ENCODE results near the gene TRIM67. TPM values are rescaled to one million over a fixed set of nuclear protein-coding genes. Genes with fewer than 3 reads are reported as not detected.

TRIM67 gene
- total and polyA plus RNA-seq, 8 donors = 0.03 to 0.18 (median 0.15) TPM; not detected in 5

GRCh38 chr1:231234506-231234905 lies 72.6 kb downstream of the TRIM67 start:
- no peak overlapping the region for H3K4me3 ChIP-seq

GRCh38 chr1:231235526-231236207 lies 73.8 kb downstream of the TRIM67 start:
- TF ChIP-seq CTCF (IDR thresholded peaks at IDR 0.05) (no peak), EP300 (IDR thresholded peaks at IDR 0.05) (no peak), POLR2AphosphoS5 (IDR thresholded peaks at IDR 0.05) (no peak), POLR2A (IDR thresholded peaks at IDR 0.05) (no peak)
- peaks cover 0 to 45% (median 33%) of the 10 kb centered on the region in 4 donors for H3K36me3 ChIP-seq
- H3K9me3 ChIP-seq = no peaks in the 10 kb centered on the region
- H3K27ac ChIP-seq = peak overlapping the region; percentile 54 to 83 (median 67)
- no peaks in the 10 kb centered on the region for H3K27me3 ChIP-seq
- no peak for DNase-seq
- WGBS, 5 donors = 87 to 94% (median 93%) methylated on average over 3 of the region's 3 CpGs
- intact Hi-C loops (cut with DNase I; ENCODE audit: low total_unique reads) = no loop called here
- peaks cover 36 to 93% (median 76%) of the 10 kb centered on the region in 4 donors for H3K4me1 ChIP-seq
- H3K4me3 ChIP-seq = no peak overlapping the region

More at GRCh38 chr1:231234506-231234905, 72.6 kb downstream of the TRIM67 start:
- H3K4me1 ChIP-seq = peaks cover 29 to 84% (median 66%) of the 10 kb centered on the region in 4 donors
- H3K9me3 ChIP-seq = no peaks in the 10 kb centered on the region
- TF ChIP-seq POLR2AphosphoS5 (IDR thresholded peaks at IDR 0.05) = no peak
- TF ChIP-seq POLR2A (IDR thresholded peaks at IDR 0.05) = no peak
- TF ChIP-seq CTCF (IDR thresholded peaks at IDR 0.05) = no peak
- no peak for TF ChIP-seq EP300 (IDR thresholded peaks at IDR 0.05)
- peaks cover 0 to 52% (median 38%) of the 10 kb centered on the region in 4 donors for H3K36me3 ChIP-seq
- intact Hi-C loops (cut with DNase I; ENCODE audit: low total_unique reads) = no loop called here
- no peak for DNase-seq
- H3K27ac ChIP-seq = peak overlapping the region; percentile 54 to 83 (median 69)
- 38 to 67% (median 56%) methylated on average over 3 of the region's 3 CpGs for WGBS, 5 donors
- no peaks in the 10 kb centered on the region for H3K27me3 ChIP-seq

- H3K4me3 ChIP-seq = no peak overlapping the region
- peaks cover 36 to 87% (median 76%) of the 10 kb centered on the region in 4 donors for H3K4me1 ChIP-seq
- H3K27ac ChIP-seq = peak overlapping the region; percentile 54 to 83 (median 67)
- no peaks in the 10 kb centered on the region for H3K27me3 ChIP-seq
- no peak for TF ChIP-seq CTCF (IDR thresholded peaks at IDR 0.05)
- TF ChIP-seq EP300 (IDR thresholded peaks at IDR 0.05) = no peak
- peak in 2 of 3 donors; percentile 36 to 49 for TF ChIP-seq POLR2AphosphoS5 (IDR thresholded peaks at IDR 0.05)
- no peak for TF ChIP-seq POLR2A (IDR thresholded peaks at IDR 0.05)
- H3K9me3 ChIP-seq = no peaks in the 10 kb centered on the region
- 22 to 50% (median 35%) methylated on average over 4 of the region's 4 CpGs for WGBS, 5 donors
- peaks cover 0 to 41% (median 29%) of the 10 kb centered on the region in 4 donors for H3K36me3 ChIP-seq
- DNase-seq = peak in 1 of 2 donors; percentile 70
- intact Hi-C loops (cut with DNase I; ENCODE audit: low total_unique reads) = no loop called here
Observed at GRCh38 chr1:231236208-231236591, 74.3 kb downstream of the TRIM67 start.

DNA sequence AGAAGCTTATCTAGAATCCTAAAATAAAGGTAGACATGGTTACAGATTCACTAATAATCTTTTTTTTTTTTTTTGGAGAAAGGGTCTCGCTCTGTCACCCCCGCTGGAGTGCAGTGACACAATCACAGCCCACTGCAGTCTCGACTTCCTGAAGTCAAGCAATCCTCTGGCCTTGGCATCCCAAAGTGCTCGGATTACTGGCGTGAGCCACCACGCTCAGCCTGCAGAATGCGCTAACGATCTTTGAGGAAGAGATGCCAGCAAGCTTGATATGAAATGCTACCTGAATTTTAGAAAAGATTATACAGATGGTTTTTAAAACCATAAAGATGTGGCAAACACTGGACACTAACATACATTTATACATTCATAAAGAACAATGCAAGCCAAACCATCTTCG lies 75.1 kb downstream of the TRIM67 start:
- intact Hi-C loops (cut with DNase I; ENCODE audit: low total_unique reads) = no loop called here
- Histone ChIP-seq H3K27ac (peak overlapping the region; percentile 10 to 83 (median 67)), H3K4me3 (no peak overlapping the region), H3K27me3 (no peaks in the 10 kb centered on the region), H3K4me1 (peaks cover 36 to 82% (median 76%) of the 10 kb centered on the region in 4 donors), H3K36me3 (peaks cover 0 to 40% (median 29%) of the 10 kb centered on the region in 4 donors), H3K9me3 (no peaks in the 10 kb centered on the region)
- no peak for DNase-seq
- whole genome bisulfite sequencing, 5 donors = 88 to 94% (median 92%) methylated on average over 9 of the region's 9 CpGs
- TF ChIP-seq CTCF (IDR thresholded peaks at IDR 0.05) (no peak), EP300 (IDR thresholded peaks at IDR 0.05) (no peak), POLR2A (IDR thresholded peaks at IDR 0.05) (no peak), POLR2AphosphoS5 (IDR thresholded peaks at IDR 0.05) (no peak)

Measured in stomach (tissue), 9 donors.